Spinal cord (tissue), 10 donors: Measurements from ENCODE around the gene BAG3. TPM values are rescaled to one million over a fixed set of nuclear protein-coding genes. Genes with fewer than 3 reads are reported as not detected.
A peak's percentile ranks its signal among the peaks of the same experiment; 100 is the strongest.

ENCODE experiments used
- DNase-seq, 6 donors: peaks; one replicate each; pipeline versions ENCODE4 v3.0.0 to v3.0.0-alpha.2; 2013 to 2015; ENCODE audit warnings: low spot score in 6 of 6, low read depth in 4 of 6
- H3K27ac ChIP-seq: one replicate; pipeline ENCODE4 v1.5.1; 2013; ENCODE audit warnings: low read depth, low read length, control low read depth
- H3K27me3 ChIP-seq: one replicate; pipeline ENCODE4 v1.6.1; 2013; ENCODE audit warnings: low read length; ENCODE audit not compliant: control insufficient read depth, insufficient read depth
- H3K36me3 ChIP-seq: one replicate; pipeline ENCODE4 v1.6.1; 2013; ENCODE audit warnings: low read length; ENCODE audit not compliant: control insufficient read depth, insufficient read depth
- H3K4me1 ChIP-seq: one replicate; pipeline ENCODE4 v1.6.1; 2013; ENCODE audit warnings: low read length; ENCODE audit not compliant: control insufficient read depth, insufficient read depth
- H3K4me3 ChIP-seq: one replicate; pipeline ENCODE4 v1.5.1; 2013; ENCODE audit warnings: low read depth, low read length, control low read depth
- H3K9me3 ChIP-seq: one replicate; pipeline ENCODE4 v1.6.1; 2013; ENCODE audit warnings: low read length; ENCODE audit not compliant: control insufficient read depth, insufficient read depth
- WGBS: methylation state at CpG from one replicate; pipeline ENCODE4 v1.1.5; 2013; ENCODE audit warnings: missing lambda C conversion rate; ENCODE audit not compliant: insufficient coverage; 5-methylcytosine and 5-hydroxymethylcytosine counted together
- polyA plus RNA-seq, 2 donors: library from polyadenylated mRNA; unstranded; fragments of 120-200 nt; gene quantifications; one replicate each; pipeline ENCODE4 v1.2.1, GENCODE V29; 2013; ENCODE audit not compliant: insufficient read length in 2 of 2
- total RNA-seq, 2 donors: library from RNA; depleted of rRNA in 1 of 2; stranded (reverse); fragments of 120-200 nt in 1 of 2; fragments of >200 nt in 1 of 2; gene quantifications; one replicate each; pipeline versions ENCODE4 v1.2.3 to v1.2.4, GENCODE V29; 2013 to 2014
- donor health status: healthy.

Gene BAG3
- total and polyA plus RNA-seq, 4 donors, result 7.9 to 23.3 (median 15.4) TPM

GRCh38 chr10:119651514-119652360 is 557 bp downstream of the BAG3 start:
- peak in 1 of 6 donors; percentile 32 for DNase-seq
- no peaks in the 10 kb centered on the region for H3K9me3 ChIP-seq
- H3K27ac ChIP-seq, result peak overlapping the region; percentile 84
- H3K36me3 ChIP-seq, result no peaks in the 10 kb centered on the region
- peaks cover 14% of the 10 kb centered on the region for H3K4me1 ChIP-seq
- H3K4me3 ChIP-seq, result peak overlapping the region; percentile 62
- no peaks in the 10 kb centered on the region for H3K27me3 ChIP-seq
- under 1% methylated on average over 105 of the region's 107 CpGs for WGBS

DNA sequence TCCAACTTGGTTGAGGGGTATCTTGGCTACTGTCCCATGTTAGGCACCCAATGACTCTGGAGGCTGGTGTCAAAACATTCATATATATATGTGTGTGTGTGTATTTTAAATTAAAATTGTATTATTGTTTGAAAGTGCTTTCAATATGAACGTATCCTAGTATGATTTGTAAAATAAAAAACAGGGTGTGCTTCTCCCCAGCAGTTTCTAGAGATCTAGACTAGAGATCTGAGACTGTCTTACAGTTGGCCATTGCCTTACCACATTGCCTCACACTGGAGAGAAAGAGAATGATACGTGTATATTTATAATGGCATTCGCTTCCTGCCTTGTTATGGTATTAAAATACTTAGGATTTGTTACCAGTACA is 1.2 kb downstream of the BAG3 start:
- Histone ChIP-seq H3K4me3 (peak overlapping the region; percentile 62), H3K36me3 (no peaks in the 10 kb centered on the region), H3K27ac (peak overlapping the region; percentile 50), H3K27me3 (no peaks in the 10 kb centered on the region), H3K4me1 (peaks cover 20% of the 10 kb centered on the region), H3K9me3 (no peaks in the 10 kb centered on the region)
- DNase-seq, result peak in 2 of 6 donors; percentile 65 to 73
- WGBS, result no CpG with 5 or more reads among the region's 3 CpGs

DNA sequence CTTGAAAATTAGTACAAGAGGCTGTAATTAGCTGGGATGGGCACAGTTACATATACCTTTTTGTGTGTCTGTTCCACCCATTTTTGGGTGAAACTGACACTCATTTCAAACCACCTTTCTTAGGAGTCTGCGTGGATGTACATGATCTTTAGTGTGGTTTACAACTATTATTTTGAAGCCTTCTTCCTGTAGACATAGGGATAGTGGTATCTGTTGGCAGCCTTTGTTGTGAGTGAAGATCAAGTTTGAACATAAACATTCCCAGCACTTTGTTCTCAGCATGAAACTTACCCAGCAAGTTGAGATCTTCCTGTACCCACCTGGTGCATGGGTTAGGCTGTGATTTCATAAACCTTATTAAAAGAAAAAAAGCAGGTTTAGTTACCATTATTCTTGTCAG is 2.0 kb downstream of the BAG3 start:
- no peak for DNase-seq
- Histone ChIP-seq H3K9me3 (no peaks in the 10 kb centered on the region), H3K36me3 (no peaks in the 10 kb centered on the region), H3K4me1 (peaks cover 29% of the 10 kb centered on the region), H3K27me3 (no peaks in the 10 kb centered on the region), H3K27ac (no peak overlapping the region), H3K4me3 (peak overlapping the region; percentile 62)
- WGBS, result no CpG with 5 or more reads among the region's 1 CpG

GRCh38 chr10:119653916-119654315 is 2.7 kb downstream of the BAG3 start:
- WGBS, result 76% methylated on average over 2 of the region's 2 CpGs
- no peak overlapping the region for H3K27ac ChIP-seq
- H3K4me3 ChIP-seq, result no peak overlapping the region
- H3K36me3 ChIP-seq, result peaks cover under 1% of the 10 kb centered on the region
- peaks cover 36% of the 10 kb centered on the region for H3K4me1 ChIP-seq
- no peaks in the 10 kb centered on the region for H3K27me3 ChIP-seq
- H3K9me3 ChIP-seq, result no peaks in the 10 kb centered on the region
- DNase-seq, result no peak

- no peak overlapping the region for H3K4me3 ChIP-seq
- no peak for DNase-seq
- no peaks in the 10 kb centered on the region for H3K9me3 ChIP-seq
- no peak overlapping the region for H3K27ac ChIP-seq
- H3K4me1 ChIP-seq, result peaks cover 41% of the 10 kb centered on the region
- 88% methylated on average over 4 of the region's 6 CpGs for WGBS
- peaks cover 3% of the 10 kb centered on the region for H3K36me3 ChIP-seq
- no peaks in the 10 kb centered on the region for H3K27me3 ChIP-seq
Measured at GRCh38 chr10:119654540-119654939, 3.4 kb downstream of the BAG3 start.

GRCh38 chr10:119655566-119656001 is 4.4 kb downstream of the BAG3 start:
- H3K4me3 ChIP-seq, result no peak overlapping the region
- DNase-seq, result peak in 1 of 6 donors; percentile 15
- WGBS, result 78% methylated on average over 4 of the region's 11 CpGs
- H3K9me3 ChIP-seq, result no peaks in the 10 kb centered on the region
- H3K27ac ChIP-seq, result no peak overlapping the region
- peaks cover 41% of the 10 kb centered on the region for H3K4me1 ChIP-seq
- H3K36me3 ChIP-seq, result peaks cover 7% of the 10 kb centered on the region
- no peaks in the 10 kb centered on the region for H3K27me3 ChIP-seq

DNA sequence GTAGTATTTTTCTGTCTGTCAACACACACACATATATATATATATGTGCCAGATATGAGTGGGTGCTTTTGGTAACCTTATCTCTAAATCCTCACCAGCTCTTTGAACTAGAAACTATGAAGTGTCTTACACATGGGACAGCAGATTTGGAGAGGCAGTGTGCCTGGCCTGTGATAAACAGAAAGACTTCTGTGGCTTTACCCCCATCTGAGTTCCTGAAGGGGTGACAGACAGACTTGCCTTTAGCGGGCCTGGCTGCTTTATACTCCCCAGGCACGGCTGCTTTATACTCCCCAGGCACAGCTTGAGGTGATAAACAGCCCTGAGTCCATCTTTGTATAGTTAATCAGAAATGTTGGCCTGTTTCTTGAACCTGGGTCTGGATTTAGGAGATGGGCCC is 5.6 kb downstream of the BAG3 start:
- H3K36me3 ChIP-seq, result peaks cover 7% of the 10 kb centered on the region
- 0% methylated on average over 1 of the region's 2 CpGs for WGBS
- no peak overlapping the region for H3K4me3 ChIP-seq
- H3K4me1 ChIP-seq, result peaks cover 41% of the 10 kb centered on the region
- no peaks in the 10 kb centered on the region for H3K9me3 ChIP-seq
- H3K27me3 ChIP-seq, result no peaks in the 10 kb centered on the region
- no peak for DNase-seq
- peak overlapping the region; percentile 64 for H3K27ac ChIP-seq

DNA sequence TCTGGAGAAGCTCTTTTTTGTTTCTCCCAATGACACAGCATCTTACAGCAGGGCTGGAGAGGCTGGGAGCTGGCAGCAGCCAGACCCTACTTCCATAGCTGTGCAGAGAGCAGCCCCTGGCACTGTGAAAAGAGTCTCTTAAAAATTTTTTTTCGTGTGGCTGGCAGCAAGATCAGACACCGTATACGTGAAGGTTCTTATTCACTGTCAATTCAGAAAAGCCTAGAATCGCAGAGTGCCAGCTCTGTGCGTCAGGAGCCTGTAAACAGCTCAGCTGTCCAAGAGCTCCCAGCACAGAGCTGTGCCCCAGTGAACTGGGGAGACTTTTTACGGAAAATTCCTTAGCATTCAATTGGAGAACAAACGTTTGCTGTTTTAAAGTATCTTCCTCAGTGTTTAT is 6.5 kb downstream of the BAG3 start:
- Histone ChIP-seq H3K9me3 (no peaks in the 10 kb centered on the region), H3K27ac (peak overlapping the region; percentile 64), H3K36me3 (peaks cover 7% of the 10 kb centered on the region), H3K4me1 (peaks cover 41% of the 10 kb centered on the region), H3K27me3 (no peaks in the 10 kb centered on the region), H3K4me3 (no peak overlapping the region)
- DNase-seq, result peak in 4 of 6 donors; percentile 38 to 72 (median 58)
- WGBS, result 3% methylated on average over 5 of the region's 7 CpGs

DNA sequence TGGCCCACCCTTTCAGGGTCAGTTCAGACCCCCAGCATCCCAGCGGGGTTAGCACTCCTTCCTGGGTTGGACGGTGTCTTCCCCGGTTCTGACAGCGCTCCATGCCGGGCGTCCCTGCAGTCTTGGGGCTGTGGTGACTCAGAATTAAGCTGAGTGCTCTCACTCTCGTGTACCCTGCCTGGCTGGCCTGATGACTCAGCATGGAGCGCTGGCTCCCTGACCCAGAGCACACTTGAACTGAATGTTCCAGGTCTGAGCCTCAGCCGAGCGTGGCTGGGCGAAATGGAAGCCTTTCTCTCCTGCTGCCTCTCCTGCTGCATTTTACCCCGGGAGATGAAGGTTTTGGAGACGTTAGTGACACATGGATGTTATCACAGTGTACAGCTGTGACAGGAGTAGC is 7.1 kb downstream of the BAG3 start:
- H3K9me3 ChIP-seq, result no peaks in the 10 kb centered on the region
- H3K4me1 ChIP-seq, result peaks cover 41% of the 10 kb centered on the region
- peaks cover 7% of the 10 kb centered on the region for H3K36me3 ChIP-seq
- peak overlapping the region; percentile 64 for H3K27ac ChIP-seq
- WGBS, result 45% methylated on average over 11 of the region's 13 CpGs
- no peaks in the 10 kb centered on the region for H3K27me3 ChIP-seq
- peak in 2 of 6 donors; percentile 36 to 48 for DNase-seq
- no peak overlapping the region for H3K4me3 ChIP-seq

DNA sequence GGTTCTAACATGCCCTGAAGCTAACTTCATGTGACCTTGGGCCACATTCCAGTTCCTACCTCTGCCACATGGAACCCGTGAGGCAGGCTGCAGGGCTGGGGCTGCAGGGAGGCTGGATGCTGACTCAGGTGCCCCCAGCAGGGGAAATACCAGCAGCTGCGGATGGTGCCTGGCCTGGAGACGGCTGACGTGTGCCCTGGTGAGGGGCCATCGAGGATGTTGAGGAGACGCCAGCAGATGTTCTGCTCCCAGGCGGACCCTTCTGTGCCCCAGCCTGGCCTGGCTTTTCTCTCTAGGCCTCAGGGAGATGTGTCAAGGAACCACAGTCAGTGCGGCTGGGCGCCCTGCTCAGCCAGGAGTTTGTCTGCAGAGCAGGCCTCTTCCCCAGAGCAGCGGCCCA is 8.8 kb downstream of the BAG3 start:
- Histone ChIP-seq H3K27ac (no peak overlapping the region), H3K4me1 (peaks cover 34% of the 10 kb centered on the region), H3K27me3 (no peaks in the 10 kb centered on the region), H3K9me3 (no peaks in the 10 kb centered on the region), H3K36me3 (peaks cover 7% of the 10 kb centered on the region), H3K4me3 (no peak overlapping the region)
- WGBS, result 90% methylated on average over 10 of the region's 10 CpGs
- DNase-seq, result no peak
